Colonic mucosa (tissue), 4 donors: ENCODE results near the gene C5orf22. TPM values are rescaled to one million over a fixed set of nuclear protein-coding genes. Genes with fewer than 3 reads are reported as not detected.

Source experiments
- DNase-seq: peaks from one replicate; pipeline ENCODE4 v3.0.0-alpha.2; 2020
- H3K27ac ChIP-seq: fragments of 200-600 bp; one replicate; pipeline ENCODE4 v1.8.0; 2021
- H3K27me3 ChIP-seq: fragments of 200-600 bp; one replicate; pipeline ENCODE4 v1.8.0; 2021
- H3K36me3 ChIP-seq: fragments of 200-600 bp; one replicate; pipeline ENCODE4 v1.8.0; 2021
- H3K4me1 ChIP-seq: fragments of 200-600 bp; one replicate; pipeline ENCODE4 v1.8.0; 2021; ENCODE audit warnings: mild to moderate bottlenecking
- H3K4me3 ChIP-seq: fragments of 200-600 bp; one replicate; pipeline ENCODE4 v1.8.0; 2021
- H3K9ac ChIP-seq, 2 donors: one replicate each; pipeline ENCODE4 v1.7.0; 2013; ENCODE audit warnings: control low read depth in 2 of 2, low read depth in 2 of 2, low read length in 2 of 2
- H3K9me3 ChIP-seq: fragments of 200-600 bp; one replicate; pipeline ENCODE4 v1.8.0; 2021
- CTCF ChIP-seq: fragments of 200-600 bp; IDR thresholded peaks from one replicate; pipeline ENCODE4 v1.8.0; 2022; ENCODE audit warnings: antibody characterized with exemption, mild to moderate bottlenecking
- intact Hi-C: fragments of 100-400 bp; cut with DNase I; formaldehyde crosslinking; loops from one replicate; pipeline ENCODE4 v1.14.1; 2022
- total RNA-seq, 2 donors: library from RNA; stranded (reverse); fragmentation: NEBNext Ultra II Directional in 1 of 2; extraction: Animal tissue kit (Norgen Biotek cat#: 25700) in 1 of 2; gene quantifications; one replicate each; pipeline ENCODE4 v1.2.1, GENCODE V29; 2021
- donor health status: healthy.
- donor health status: DM: no; HTN: no; CAD: no.
- donor health status: DM: no; HTN: no; CAD: no.

Gene C5orf22
- total RNA-seq, 2 donors from 2014 or later, result 24.0 to 27.4 TPM

- Histone ChIP-seq H3K9ac (no peak overlapping the region), H3K36me3 (peaks cover 4% of the 10 kb centered on the region), H3K4me3 (no peak overlapping the region), H3K4me1 (no peaks in the 10 kb centered on the region), H3K27ac (no peak overlapping the region), H3K9me3 (no peaks in the 10 kb centered on the region), H3K27me3 (no peaks in the 10 kb centered on the region)
- DNase-seq, result no peak
- intact Hi-C loops, result no loop called here
- TF ChIP-seq CTCF, result no peak
Observed at GRCh38 chr5:31495336-31495735, 36.8 kb upstream of the C5orf22 start.

GRCh38 chr5:31496301-31496700, 35.8 kb upstream of the C5orf22 start:
- H3K36me3 ChIP-seq, result peaks cover 4% of the 10 kb centered on the region
- TF ChIP-seq CTCF, result no peak

GRCh38 chr5:31496891-31497290, 35.2 kb upstream of the C5orf22 start:
- Histone ChIP-seq H3K4me1 (no peaks in the 10 kb centered on the region), H3K27ac (no peak overlapping the region), H3K4me3 (no peak overlapping the region), H3K27me3 (no peaks in the 10 kb centered on the region), H3K9me3 (no peaks in the 10 kb centered on the region), H3K36me3 (peaks cover 4% of the 10 kb centered on the region), H3K9ac (no peak overlapping the region)
- intact Hi-C loops, result no loop called here
- TF ChIP-seq CTCF, result no peak
- no peak for DNase-seq

More at GRCh38 chr5:31496301-31496700, 35.8 kb upstream of the C5orf22 start:
- no peaks in the 10 kb centered on the region for H3K4me1 ChIP-seq
- no peak overlapping the region for H3K4me3 ChIP-seq
- no peak for DNase-seq
- no peaks in the 10 kb centered on the region for H3K9me3 ChIP-seq
- no peak overlapping the region for H3K27ac ChIP-seq
- intact Hi-C loops, result no loop called here
- no peak overlapping the region for H3K9ac ChIP-seq
- H3K27me3 ChIP-seq, result no peaks in the 10 kb centered on the region

- H3K9ac ChIP-seq, result no peak overlapping the region
- no peak for TF ChIP-seq CTCF
- H3K36me3 ChIP-seq, result peaks cover under 1% of the 10 kb centered on the region
- H3K27me3 ChIP-seq, result no peaks in the 10 kb centered on the region
- no peak overlapping the region for H3K4me3 ChIP-seq
- DNase-seq, result no peak
- H3K27ac ChIP-seq, result no peak overlapping the region
- intact Hi-C loops, result no loop called here
- no peaks in the 10 kb centered on the region for H3K4me1 ChIP-seq
- H3K9me3 ChIP-seq, result no peaks in the 10 kb centered on the region
Observed at GRCh38 chr5:31500256-31500655, 31.8 kb upstream of the C5orf22 start.

GRCh38 chr5:31502506-31502905, 29.6 kb upstream of the C5orf22 start:
- DNase-seq, result no peak
- Histone ChIP-seq H3K4me3 (no peak overlapping the region), H3K36me3 (no peaks in the 10 kb centered on the region), H3K9me3 (no peaks in the 10 kb centered on the region), H3K27me3 (no peaks in the 10 kb centered on the region), H3K27ac (no peak overlapping the region), H3K9ac (no peak overlapping the region), H3K4me1 (no peaks in the 10 kb centered on the region)
- TF ChIP-seq CTCF, result no peak
- intact Hi-C loops, result no loop called here

- no peaks in the 10 kb centered on the region for H3K36me3 ChIP-seq
- H3K4me3 ChIP-seq, result no peak overlapping the region
- no peak for DNase-seq
- H3K9me3 ChIP-seq, result no peaks in the 10 kb centered on the region
- H3K27me3 ChIP-seq, result no peaks in the 10 kb centered on the region
- no peaks in the 10 kb centered on the region for H3K4me1 ChIP-seq
- no peak for TF ChIP-seq CTCF
- H3K9ac ChIP-seq, result no peak overlapping the region
- intact Hi-C loops, result no loop called here
- no peak overlapping the region for H3K27ac ChIP-seq
Observed at GRCh38 chr5:31504529-31504928, 27.6 kb upstream of the C5orf22 start.
